ENCODE results near the gene PIK3R2. TPM values are rescaled to one million over a fixed set of nuclear protein-coding genes. Genes with fewer than 3 reads are reported as not detected.

PIK3R2 gene
- total and polyA plus RNA-seq, 2 of the 13 experiments (the other 11 are each of a cell fraction or from before 2014, with no cell fraction given): 18.6 to 25.3 TPM

DNA sequence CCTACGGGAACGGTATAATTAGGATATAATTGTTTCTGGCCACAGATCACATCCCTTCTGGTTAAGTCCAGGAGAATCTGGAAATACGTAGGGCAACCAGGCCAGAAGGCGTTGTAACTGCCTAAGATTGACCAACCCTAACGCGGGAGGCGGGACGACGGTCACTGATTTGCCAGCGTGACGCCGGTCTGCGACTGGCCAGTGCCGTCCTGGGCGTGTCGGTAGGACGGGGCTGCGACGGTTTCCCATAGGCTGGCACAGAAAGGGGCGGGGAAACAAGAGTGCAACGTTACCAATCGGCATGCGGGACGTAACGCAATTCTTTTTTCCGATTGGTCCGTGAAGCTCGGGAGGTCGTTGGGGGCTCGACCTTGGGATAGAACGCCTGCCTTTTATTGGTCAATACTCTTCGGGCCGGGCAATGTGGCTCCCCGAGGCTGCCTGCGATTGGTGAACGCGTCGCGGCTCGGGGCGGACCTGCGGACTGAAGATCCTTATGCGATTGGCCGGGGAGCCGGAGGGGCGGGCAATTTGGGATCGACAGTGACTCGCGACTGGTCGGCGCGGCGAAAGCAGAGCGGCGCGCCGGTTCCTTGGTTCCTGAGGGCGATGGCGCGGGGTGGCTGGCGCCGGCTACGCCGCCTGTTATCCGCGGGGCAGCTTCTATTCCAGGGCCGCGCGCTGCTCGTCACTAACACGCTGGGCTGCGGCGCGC lies 39.9 kb downstream of the PIK3R2 start, which contains the start of gene MPV17L2 (continued):
- TF ChIP-seq, protein P1, sequence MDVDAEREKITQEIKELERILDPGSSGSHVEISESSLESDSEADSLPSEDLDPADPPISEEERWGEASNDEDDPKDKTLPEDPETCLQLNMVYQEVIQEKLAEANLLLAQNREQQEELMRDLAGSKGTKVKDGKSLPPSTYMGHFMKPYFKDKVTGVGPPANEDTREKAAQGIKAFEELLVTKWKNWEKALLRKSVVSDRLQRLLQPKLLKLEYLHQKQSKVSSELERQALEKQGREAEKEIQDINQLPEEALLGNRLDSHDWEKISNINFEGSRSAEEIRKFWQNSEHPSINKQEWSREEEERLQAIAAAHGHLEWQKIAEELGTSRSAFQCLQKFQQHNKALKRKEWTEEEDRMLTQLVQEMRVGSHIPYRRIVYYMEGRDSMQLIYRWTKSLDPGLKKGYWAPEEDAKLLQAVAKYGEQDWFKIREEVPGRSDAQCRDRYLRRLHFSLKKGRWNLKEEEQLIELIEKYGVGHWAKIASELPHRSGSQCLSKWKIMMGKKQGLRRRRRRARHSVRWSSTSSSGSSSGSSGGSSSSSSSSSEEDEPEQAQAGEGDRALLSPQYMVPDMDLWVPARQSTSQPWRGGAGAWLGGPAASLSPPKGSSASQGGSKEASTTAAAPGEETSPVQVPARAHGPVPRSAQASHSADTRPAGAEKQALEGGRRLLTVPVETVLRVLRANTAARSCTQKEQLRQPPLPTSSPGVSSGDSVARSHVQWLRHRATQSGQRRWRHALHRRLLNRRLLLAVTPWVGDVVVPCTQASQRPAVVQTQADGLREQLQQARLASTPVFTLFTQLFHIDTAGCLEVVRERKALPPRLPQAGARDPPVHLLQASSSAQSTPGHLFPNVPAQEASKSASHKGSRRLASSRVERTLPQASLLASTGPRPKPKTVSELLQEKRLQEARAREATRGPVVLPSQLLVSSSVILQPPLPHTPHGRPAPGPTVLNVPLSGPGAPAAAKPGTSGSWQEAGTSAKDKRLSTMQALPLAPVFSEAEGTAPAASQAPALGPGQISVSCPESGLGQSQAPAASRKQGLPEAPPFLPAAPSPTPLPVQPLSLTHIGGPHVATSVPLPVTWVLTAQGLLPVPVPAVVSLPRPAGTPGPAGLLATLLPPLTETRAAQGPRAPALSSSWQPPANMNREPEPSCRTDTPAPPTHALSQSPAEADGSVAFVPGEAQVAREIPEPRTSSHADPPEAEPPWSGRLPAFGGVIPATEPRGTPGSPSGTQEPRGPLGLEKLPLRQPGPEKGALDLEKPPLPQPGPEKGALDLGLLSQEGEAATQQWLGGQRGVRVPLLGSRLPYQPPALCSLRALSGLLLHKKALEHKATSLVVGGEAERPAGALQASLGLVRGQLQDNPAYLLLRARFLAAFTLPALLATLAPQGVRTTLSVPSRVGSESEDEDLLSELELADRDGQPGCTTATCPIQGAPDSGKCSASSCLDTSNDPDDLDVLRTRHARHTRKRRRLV (CRISPR knock-in tag; IDR thresholded peaks at IDR 0.05): no peak
- TF ChIP-seq, protein P2, sequence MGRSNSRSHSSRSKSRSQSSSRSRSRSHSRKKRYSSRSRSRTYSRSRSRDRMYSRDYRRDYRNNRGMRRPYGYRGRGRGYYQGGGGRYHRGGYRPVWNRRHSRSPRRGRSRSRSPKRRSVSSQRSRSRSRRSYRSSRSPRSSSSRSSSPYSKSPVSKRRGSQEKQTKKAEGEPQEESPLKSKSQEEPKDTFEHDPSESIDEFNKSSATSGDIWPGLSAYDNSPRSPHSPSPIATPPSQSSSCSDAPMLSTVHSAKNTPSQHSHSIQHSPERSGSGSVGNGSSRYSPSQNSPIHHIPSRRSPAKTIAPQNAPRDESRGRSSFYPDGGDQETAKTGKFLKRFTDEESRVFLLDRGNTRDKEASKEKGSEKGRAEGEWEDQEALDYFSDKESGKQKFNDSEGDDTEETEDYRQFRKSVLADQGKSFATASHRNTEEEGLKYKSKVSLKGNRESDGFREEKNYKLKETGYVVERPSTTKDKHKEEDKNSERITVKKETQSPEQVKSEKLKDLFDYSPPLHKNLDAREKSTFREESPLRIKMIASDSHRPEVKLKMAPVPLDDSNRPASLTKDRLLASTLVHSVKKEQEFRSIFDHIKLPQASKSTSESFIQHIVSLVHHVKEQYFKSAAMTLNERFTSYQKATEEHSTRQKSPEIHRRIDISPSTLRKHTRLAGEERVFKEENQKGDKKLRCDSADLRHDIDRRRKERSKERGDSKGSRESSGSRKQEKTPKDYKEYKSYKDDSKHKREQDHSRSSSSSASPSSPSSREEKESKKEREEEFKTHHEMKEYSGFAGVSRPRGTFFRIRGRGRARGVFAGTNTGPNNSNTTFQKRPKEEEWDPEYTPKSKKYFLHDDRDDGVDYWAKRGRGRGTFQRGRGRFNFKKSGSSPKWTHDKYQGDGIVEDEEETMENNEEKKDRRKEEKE (IDR thresholded peaks at IDR 0.05): no peak
- TF ChIP-seq NFE2L1 (CRISPR knock-in tag; IDR thresholded peaks at IDR 0.05; ENCODE audit: borderline replicate concordance) (no peak), MIER3 (CRISPR knock-in tag; IDR thresholded peaks at IDR 0.05; ENCODE audit: borderline replicate concordance) (no peak; the same call in 1 of the 2 replicates), NONO (IDR thresholded peaks at IDR 0.05) (no peak), NONO (CRISPR knock-in tag; conservative IDR thresholded peaks at IDR 0.05) (no peak), ZNF335 (CRISPR knock-in tag; IDR thresholded peaks at IDR 0.05) (no peak), ZNF607 (CRISPR knock-in tag; IDR thresholded peaks at IDR 0.05; ENCODE audit: borderline replicate concordance) (no peak), ZNF598 (CRISPR knock-in tag; IDR thresholded peaks at IDR 0.05; ENCODE audit: borderline replicate concordance) (no peak), MAF1 (CRISPR knock-in tag; IDR thresholded peaks at IDR 0.05; ENCODE audit: borderline replicate concordance) (0 out of 2 replicates have a peak, but pooled peaks have one; percentile 41)
- TF ChIP-seq, protein P3, sequence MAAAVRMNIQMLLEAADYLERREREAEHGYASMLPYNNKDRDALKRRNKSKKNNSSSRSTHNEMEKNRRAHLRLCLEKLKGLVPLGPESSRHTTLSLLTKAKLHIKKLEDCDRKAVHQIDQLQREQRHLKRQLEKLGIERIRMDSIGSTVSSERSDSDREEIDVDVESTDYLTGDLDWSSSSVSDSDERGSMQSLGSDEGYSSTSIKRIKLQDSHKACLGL (CRISPR knock-in tag; IDR thresholded peaks at IDR 0.05): peak; percentile 74; the same call in 1 of the 2 replicates
- TF ChIP-seq, protein P4, sequence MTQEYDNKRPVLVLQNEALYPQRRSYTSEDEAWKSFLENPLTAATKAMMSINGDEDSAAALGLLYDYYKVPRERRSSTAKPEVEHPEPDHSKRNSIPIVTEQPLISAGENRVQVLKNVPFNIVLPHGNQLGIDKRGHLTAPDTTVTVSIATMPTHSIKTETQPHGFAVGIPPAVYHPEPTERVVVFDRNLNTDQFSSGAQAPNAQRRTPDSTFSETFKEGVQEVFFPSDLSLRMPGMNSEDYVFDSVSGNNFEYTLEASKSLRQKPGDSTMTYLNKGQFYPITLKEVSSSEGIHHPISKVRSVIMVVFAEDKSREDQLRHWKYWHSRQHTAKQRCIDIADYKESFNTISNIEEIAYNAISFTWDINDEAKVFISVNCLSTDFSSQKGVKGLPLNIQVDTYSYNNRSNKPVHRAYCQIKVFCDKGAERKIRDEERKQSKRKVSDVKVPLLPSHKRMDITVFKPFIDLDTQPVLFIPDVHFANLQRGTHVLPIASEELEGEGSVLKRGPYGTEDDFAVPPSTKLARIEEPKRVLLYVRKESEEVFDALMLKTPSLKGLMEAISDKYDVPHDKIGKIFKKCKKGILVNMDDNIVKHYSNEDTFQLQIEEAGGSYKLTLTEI (CRISPR knock-in tag; conservative IDR thresholded peaks at IDR 0.05): no peak
- TF ChIP-seq, protein P5, sequence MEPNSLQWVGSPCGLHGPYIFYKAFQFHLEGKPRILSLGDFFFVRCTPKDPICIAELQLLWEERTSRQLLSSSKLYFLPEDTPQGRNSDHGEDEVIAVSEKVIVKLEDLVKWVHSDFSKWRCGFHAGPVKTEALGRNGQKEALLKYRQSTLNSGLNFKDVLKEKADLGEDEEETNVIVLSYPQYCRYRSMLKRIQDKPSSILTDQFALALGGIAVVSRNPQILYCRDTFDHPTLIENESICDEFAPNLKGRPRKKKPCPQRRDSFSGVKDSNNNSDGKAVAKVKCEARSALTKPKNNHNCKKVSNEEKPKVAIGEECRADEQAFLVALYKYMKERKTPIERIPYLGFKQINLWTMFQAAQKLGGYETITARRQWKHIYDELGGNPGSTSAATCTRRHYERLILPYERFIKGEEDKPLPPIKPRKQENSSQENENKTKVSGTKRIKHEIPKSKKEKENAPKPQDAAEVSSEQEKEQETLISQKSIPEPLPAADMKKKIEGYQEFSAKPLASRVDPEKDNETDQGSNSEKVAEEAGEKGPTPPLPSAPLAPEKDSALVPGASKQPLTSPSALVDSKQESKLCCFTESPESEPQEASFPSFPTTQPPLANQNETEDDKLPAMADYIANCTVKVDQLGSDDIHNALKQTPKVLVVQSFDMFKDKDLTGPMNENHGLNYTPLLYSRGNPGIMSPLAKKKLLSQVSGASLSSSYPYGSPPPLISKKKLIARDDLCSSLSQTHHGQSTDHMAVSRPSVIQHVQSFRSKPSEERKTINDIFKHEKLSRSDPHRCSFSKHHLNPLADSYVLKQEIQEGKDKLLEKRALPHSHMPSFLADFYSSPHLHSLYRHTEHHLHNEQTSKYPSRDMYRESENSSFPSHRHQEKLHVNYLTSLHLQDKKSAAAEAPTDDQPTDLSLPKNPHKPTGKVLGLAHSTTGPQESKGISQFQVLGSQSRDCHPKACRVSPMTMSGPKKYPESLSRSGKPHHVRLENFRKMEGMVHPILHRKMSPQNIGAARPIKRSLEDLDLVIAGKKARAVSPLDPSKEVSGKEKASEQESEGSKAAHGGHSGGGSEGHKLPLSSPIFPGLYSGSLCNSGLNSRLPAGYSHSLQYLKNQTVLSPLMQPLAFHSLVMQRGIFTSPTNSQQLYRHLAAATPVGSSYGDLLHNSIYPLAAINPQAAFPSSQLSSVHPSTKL (CRISPR knock-in tag; IDR thresholded peaks at IDR 0.05): no peak
